ENCODE results near the gene FLAD1.

GRCh38 chr1:154956544-154956941 is 26.6 kb upstream of the FLAD1 start:
- no peak for TF ChIP-seq USF2 (IDR thresholded peaks at IDR 0.05)
- TF ChIP-seq RFX5 (IDR thresholded peaks at IDR 0.05) = no peak
- no peak for TF ChIP-seq MYC (IDR thresholded peaks at IDR 0.05; ENCODE audit: borderline replicate concordance, low read length)
- no peak for TF ChIP-seq SREBF2 (IDR thresholded peaks at IDR 0.05)
- no peak for TF ChIP-seq RARB (CRISPR knock-in tag; IDR thresholded peaks at IDR 0.05)
- TF ChIP-seq CTCF (IDR thresholded peaks at IDR 0.05) = no peak
